SH-SY5Y (cell line): Measurements from ENCODE around the gene EHD1.

ENCODE experiments used
- GATA2 ChIP-seq: IDR thresholded peaks from 2 replicates; pipeline ENCODE4 v1.6.1; 2011; ENCODE audit warnings: mild to moderate bottlenecking, low read depth, low read length
- GATA3 ChIP-seq: IDR thresholded peaks from 2 replicates; pipeline ENCODE4 v1.6.1; 2011; ENCODE audit warnings: low read depth, mild to moderate bottlenecking, low read length, moderate library complexity

DNA sequence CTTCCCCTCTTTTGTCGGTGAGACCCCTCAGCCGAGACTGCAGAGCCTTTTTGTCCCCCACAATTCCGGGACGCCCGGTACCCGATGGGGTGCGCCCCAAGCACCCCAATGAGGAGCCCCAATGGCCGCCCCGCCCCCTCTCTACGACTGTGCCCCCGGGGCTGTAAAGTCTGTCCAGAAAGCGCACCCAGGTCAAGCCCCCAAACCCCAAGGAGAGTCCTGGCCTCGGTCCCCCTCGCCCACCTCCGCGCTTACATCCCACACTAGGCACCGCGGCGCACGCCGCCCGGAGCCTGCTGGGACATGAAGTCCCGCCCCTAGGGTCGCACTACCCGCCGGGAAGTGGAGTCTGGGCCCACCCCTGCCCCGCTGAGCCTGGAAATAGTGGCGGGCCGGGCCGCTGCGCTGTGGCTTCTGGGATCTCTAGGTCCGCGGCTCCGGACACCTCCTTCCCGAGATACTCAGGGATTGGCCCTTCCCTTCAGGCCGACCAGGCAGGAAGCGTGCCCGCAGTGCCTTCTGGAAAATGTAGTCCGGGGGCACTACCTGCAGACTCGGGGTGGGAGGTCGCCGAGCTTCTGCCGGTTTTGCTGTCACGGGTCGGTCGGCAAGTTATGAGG is 68.0 kb downstream of the EHD1 start, which contains the start of gene MEN1:
- no peak for TF ChIP-seq GATA2
- TF ChIP-seq GATA3, result no peak
